PC-9 (cell line): Measurements from ENCODE around the gene DCST2. TPM values are rescaled to one million over a fixed set of nuclear protein-coding genes. Genes with fewer than 3 reads are reported as not detected.
A peak's percentile ranks its signal among the peaks of the same experiment; 100 is the strongest.

ENCODE experiments used
- BruUV-seq: library from RNA; stranded (reverse); fragments of 400-500 nt; replicated peaks from 2 replicates; lab custom pipeline; 2021; lab: Mats Ljungman, UMichigan
- CTCF ChIA-PET: fragments of 300-600 bp; sonication (Branson Sonifier 250); formaldehyde crosslinking; loops from one replicate; lab custom pipeline; 2022; ENCODE audit warnings: antibody characterized with exemption; lab: Charles Lee
- POLR2A ChIA-PET: fragments of 300-600 bp; sonication (Branson Sonifier 250); formaldehyde crosslinking; loops from one replicate; lab custom pipeline; 2022; ENCODE audit warnings: antibody characterized with exemption; ENCODE audit not compliant: unreplicated experiment; lab: Charles Lee
- DNase-seq, 2 experiments: peaks; one replicate each; pipeline versions ENCODE4 v3.0.0 to v3.0.0-alpha.2; 2015 to 2022; ENCODE audit warnings: mixed read lengths in 1 of 2
- H2AFZ ChIP-seq: fragments of 200-600 bp; sonication (generic); 2 replicates; pipeline ENCODE4 v1.8.1; 2017; ENCODE audit warnings: antibody characterized with exemption
- H3F3A ChIP-seq: fragments of 200-600 bp; sonication (generic); 2 replicates; pipeline ENCODE4 v1.8.1; 2017; ENCODE audit warnings: antibody characterized with exemption, mild to moderate bottlenecking, low read depth; ENCODE audit not compliant: insufficient read depth
- H3K27ac ChIP-seq: fragments of 200-600 bp; sonication (generic); 2 replicates; pipeline ENCODE4 v1.6.1; 2016; ENCODE audit warnings: mixed run types
- H3K27me3 ChIP-seq: fragments of 200-600 bp; sonication (generic); 2 replicates; pipeline ENCODE4 v1.6.1; 2016; ENCODE audit warnings: low read depth, mixed run types; ENCODE audit not compliant: insufficient read depth
- H3K36me3 ChIP-seq: fragments of 200-600 bp; sonication (generic); 2 replicates; pipeline ENCODE4 v1.6.1; 2016; ENCODE audit warnings: low read depth, mixed run types
- H3K4me1 ChIP-seq: fragments of 200-600 bp; sonication (generic); replicated peaks from 2 replicates; pipeline ENCODE4 v1.6.1; 2016; ENCODE audit warnings: mixed run types; ENCODE audit not compliant: insufficient read depth
- H3K4me2 ChIP-seq: fragments of 200-600 bp; sonication (generic); 2 replicates; pipeline ENCODE4 v1.6.1; 2017; ENCODE audit warnings: mixed run types
- H3K4me3 ChIP-seq: fragments of 200-600 bp; sonication (generic); 2 replicates; pipeline ENCODE4 v1.6.1; 2016; ENCODE audit warnings: mixed run types
- H3K79me2 ChIP-seq: fragments of 200-600 bp; sonication (generic); 2 replicates; pipeline ENCODE4 v1.6.1; 2017; ENCODE audit warnings: low read depth, mixed run types
- H3K9me2 ChIP-seq: fragments of 200-600 bp; sonication (generic); 2 replicates; pipeline ENCODE4 v1.8.1; 2017; ENCODE audit warnings: mild to moderate bottlenecking; ENCODE audit not compliant: insufficient read depth
- H3K9me3 ChIP-seq: fragments of 200-600 bp; sonication (generic); 2 replicates; pipeline ENCODE4 v1.8.1; 2016; ENCODE audit warnings: low read depth; ENCODE audit not compliant: insufficient read depth
- H4K20me1 ChIP-seq: fragments of 200-600 bp; sonication (generic); 2 replicates; pipeline ENCODE4 v1.8.1; 2017; ENCODE audit not compliant: insufficient read depth
- CTCF ChIP-seq: fragments of 200-600 bp; sonication (generic); conservative IDR thresholded peaks from 2 replicates; pipeline ENCODE4 v1.6.1; 2017; ENCODE audit warnings: mixed run types, antibody characterized with exemption, mild to moderate bottlenecking, moderate library complexity
- EZH2 ChIP-seq: fragments of 200-600 bp; sonication (generic); IDR thresholded peaks from 2 replicates; pipeline ENCODE4 v1.8.0; 2017; ENCODE audit warnings: antibody characterized with exemption, low read depth
- intact Hi-C: fragments of 100-400 bp; cut with micrococcal nuclease; formaldehyde crosslinking; loops from one replicate; pipeline ENCODE4 v1.10.0; 2022; ENCODE audit not compliant: unreplicated experiment
- total RNA-seq: library from RNA; stranded (reverse); gene quantifications from 2 replicates; pipeline ENCODE4 v1.2.3, GENCODE V29; 2021

Gene DCST2
- total RNA-seq, 1 experiment from 2014 or later = 4.4 TPM

DNA sequence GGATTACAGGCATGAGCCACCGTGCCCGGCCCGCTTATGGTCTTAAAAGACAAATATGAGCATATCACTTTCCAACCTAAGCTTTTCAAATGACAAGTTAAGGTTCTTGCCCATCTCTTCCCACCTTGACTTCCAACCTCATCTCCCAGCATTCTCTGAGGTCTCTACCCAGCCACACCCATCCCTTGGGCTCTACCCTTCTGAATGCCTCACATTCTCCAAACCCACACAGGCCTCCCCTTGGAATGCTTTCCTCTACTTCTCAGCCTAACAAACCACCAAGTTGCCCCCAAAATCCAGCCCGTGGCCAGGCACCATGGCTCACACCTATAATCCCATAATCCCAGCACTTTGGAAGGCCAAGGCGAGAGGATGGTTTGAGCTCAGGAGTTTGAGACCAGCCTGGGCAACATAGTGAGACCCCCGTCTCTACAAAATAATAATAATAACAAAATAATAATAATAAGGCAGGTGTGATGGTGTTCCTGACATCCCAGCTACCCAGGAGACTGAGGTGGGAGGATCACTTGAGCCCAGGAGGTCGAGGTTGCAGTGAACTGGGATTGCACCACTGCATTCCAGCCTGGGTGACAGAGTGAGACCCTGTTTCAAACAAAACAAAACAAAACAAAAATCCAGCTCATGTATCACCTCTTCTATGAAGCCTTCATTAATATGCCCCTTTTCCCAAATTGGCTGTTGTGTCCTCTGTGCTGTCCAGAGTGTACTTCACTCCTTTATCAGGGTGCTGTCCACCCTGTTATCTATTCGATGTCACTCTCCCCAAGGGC, 11.2 kb downstream of the DCST2 start:
- ChIA-PET POLR2A (interaction anchor here (0.5 to 0.7 kb wide), 5 partner anchors 16 to 34 kb away, joined by 3 to 6 read pairs (median 3); no protein-coding TSS in a partner anchor), CTCF (interaction anchor here (1.0 to 1.6 kb wide), 2 partner anchors 17 to 22 kb away, joined by 3 to 8 read pairs; no protein-coding TSS in a partner anchor)
- DNase-seq = peak; percentile 53 to 65
- Histone ChIP-seq H3K36me3 (no peaks in the 10 kb centered on the region), H3K4me2 (peak overlapping the region; percentile 38; the same call in 1 of the 2 replicates), H2AFZ (no peak overlapping the region), H3K27me3 (no peaks in the 10 kb centered on the region), H3K4me1 (peaks cover 62% of the 10 kb centered on the region), H3K4me3 (no peak overlapping the region), H3K27ac (no peak overlapping the region), H4K20me1 (no peaks in the 10 kb centered on the region), H3K9me2 (no peaks in the 10 kb centered on the region), H3K9me3 (no peaks in the 10 kb centered on the region), H3K79me2 (no peaks in the 10 kb centered on the region), H3F3A (peaks cover 20% of the 10 kb centered on the region; the same call in 1 of the 2 replicates)
- BruUV-seq = no TSS peak
- TF ChIP-seq EZH2 (no peak), CTCF (no peak)
- intact Hi-C loops = loop anchor here (2.0 kb wide), 1 partner anchor 16 kb away; no protein-coding TSS in a partner anchor

GRCh38 chr1:155019377-155020245, 14.0 kb downstream of the DCST2 start:
- TF ChIP-seq CTCF (no peak), EZH2 (no peak)
- Histone ChIP-seq H3K36me3 (no peaks in the 10 kb centered on the region), H3F3A (peaks cover 26% of the 10 kb centered on the region), H2AFZ (no peak overlapping the region), H3K4me2 (peak overlapping the region; percentile 13; the same call in 1 of the 2 replicates), H3K9me3 (no peaks in the 10 kb centered on the region), H3K4me3 (no peak overlapping the region), H3K27ac (no peak overlapping the region), H3K27me3 (no peaks in the 10 kb centered on the region), H4K20me1 (no peaks in the 10 kb centered on the region), H3K4me1 (peaks cover 45% of the 10 kb centered on the region), H3K79me2 (no peaks in the 10 kb centered on the region), H3K9me2 (no peaks in the 10 kb centered on the region)
- POLR2A ChIA-PET = interaction anchor here (1.0 kb wide), 1 partner anchor 49 kb away, joined by 3 read pairs; the partner anchor contains the start of gene SHC1
- CTCF ChIA-PET = no interaction called here
- intact Hi-C loops = no loop called here
- no peak for DNase-seq
- BruUV-seq = no TSS peak
